Measurements from ENCODE around the gene RBBP8NL.

The RBBP8NL gene

DNA sequence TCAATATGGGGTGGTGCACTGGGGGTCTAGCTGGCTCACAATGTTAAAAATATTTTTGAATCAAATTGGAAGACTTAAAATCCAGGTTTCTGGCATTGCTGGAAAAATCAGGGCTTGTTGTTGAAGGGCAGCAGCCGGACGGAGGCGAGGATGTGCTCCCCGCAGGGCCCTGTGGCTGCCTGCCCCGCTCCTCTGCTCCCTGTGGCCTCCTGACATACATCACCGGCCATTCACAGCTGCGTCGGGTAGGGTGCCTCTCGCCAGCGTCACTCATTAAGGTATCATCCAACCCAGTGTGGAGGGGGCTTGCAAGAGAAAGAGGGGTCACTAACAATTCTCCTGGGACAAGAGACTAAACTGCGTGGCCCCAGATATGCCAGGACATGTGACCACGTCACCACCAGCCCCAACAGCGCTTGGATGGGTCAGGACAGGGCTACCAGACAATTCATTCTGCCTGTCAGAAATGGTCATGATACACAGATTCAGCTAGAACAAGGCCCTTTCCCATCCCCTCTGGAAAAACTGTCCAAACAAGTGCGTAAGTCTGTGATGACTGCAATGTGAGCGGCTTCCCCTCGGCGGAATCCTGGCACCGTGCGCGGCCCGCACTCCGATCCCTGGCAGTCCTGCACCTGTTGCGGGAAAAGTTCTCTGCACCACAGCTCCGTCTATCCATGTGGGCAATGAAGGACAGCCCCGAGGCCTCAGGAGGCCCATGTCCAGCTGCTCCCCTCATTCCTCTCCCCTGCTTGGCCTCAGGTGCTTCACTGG, 36.5 kb upstream of the RBBP8NL start:
- H2AFZ ChIP-seq (ENCODE audit: low read depth, low read length, severe bottlenecking): no peak overlapping the region
- H3K4me3 ChIP-seq (ENCODE audit: insufficient read depth, low read length, poor library complexity, severe bottlenecking): no peak overlapping the region
- no peaks in the 10 kb centered on the region for H3K79me2 ChIP-seq (ENCODE audit: insufficient read depth, low read length)
- no peaks in the 10 kb centered on the region for H3K27me3 ChIP-seq (ENCODE audit: low read length)
- H3K4me2 ChIP-seq (ENCODE audit: low read depth, low read length, poor library complexity, severe bottlenecking): no peak overlapping the region
- no peaks in the 10 kb centered on the region for H3K9me3 ChIP-seq (ENCODE audit: insufficient read depth, low read length)
- H3K9me2 ChIP-seq (replicated peaks; ENCODE audit: insufficient read depth, low read length): no peaks in the 10 kb centered on the region
- no peak for TF ChIP-seq EZH2phosphoT487 (conservative IDR thresholded peaks at IDR 0.05; ENCODE audit: low read length)
- TF ChIP-seq, protein P1, sequence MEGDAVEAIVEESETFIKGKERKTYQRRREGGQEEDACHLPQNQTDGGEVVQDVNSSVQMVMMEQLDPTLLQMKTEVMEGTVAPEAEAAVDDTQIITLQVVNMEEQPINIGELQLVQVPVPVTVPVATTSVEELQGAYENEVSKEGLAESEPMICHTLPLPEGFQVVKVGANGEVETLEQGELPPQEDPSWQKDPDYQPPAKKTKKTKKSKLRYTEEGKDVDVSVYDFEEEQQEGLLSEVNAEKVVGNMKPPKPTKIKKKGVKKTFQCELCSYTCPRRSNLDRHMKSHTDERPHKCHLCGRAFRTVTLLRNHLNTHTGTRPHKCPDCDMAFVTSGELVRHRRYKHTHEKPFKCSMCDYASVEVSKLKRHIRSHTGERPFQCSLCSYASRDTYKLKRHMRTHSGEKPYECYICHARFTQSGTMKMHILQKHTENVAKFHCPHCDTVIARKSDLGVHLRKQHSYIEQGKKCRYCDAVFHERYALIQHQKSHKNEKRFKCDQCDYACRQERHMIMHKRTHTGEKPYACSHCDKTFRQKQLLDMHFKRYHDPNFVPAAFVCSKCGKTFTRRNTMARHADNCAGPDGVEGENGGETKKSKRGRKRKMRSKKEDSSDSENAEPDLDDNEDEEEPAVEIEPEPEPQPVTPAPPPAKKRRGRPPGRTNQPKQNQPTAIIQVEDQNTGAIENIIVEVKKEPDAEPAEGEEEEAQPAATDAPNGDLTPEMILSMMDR (IDR thresholded peaks at IDR 0.05; ENCODE audit: insufficient read depth, low read length, poor library complexity, severe bottlenecking): no peak
- no peaks in the 10 kb centered on the region for H4K20me1 ChIP-seq (ENCODE audit: low read depth, low read length)
- no peak overlapping the region for H3K9ac ChIP-seq (ENCODE audit: low read length)
- H3K27ac ChIP-seq (ENCODE audit: low read depth, low read length): no peak overlapping the region
- no peaks in the 10 kb centered on the region for H3K36me3 ChIP-seq (ENCODE audit: low read length)
- H3F3A ChIP-seq (ENCODE audit: insufficient read depth): no peaks in the 10 kb centered on the region

DNA sequence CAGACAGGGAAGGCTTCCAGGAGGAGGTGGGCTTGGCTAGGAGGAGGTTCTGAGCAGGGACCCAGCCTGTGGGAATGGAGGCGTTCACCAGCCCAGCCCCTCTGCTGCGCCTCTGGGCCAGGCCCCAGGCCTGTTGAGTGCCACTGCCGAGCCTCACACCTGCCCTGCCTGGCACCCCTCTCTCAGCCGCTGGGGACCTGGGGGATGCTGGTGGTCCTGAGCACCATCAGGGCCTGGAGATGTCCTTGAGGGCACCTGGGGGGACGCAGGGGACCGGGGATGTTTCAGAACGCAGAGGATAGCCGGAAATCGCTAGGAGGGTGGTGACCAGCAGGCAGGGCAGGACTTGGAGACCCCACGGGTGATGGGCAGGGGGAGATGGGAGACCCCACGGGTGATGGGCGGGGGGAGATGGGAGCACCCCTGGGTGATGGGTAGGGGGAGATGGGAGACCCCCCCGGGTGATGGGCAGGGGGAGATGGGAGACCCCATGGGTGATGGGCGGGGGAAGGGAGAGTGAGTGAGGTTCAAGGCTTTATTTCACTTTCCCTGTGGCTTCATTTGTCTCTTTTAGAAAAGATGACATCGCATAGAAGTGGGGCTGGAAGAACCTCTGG, 35.7 kb upstream of the RBBP8NL start:
- Histone ChIP-seq H3K9ac (ENCODE audit: low read length) (no peak overlapping the region), H2AFZ (ENCODE audit: low read depth, low read length, severe bottlenecking) (no peak overlapping the region), H3F3A (ENCODE audit: insufficient read depth) (no peaks in the 10 kb centered on the region), H4K20me1 (ENCODE audit: low read depth, low read length) (no peaks in the 10 kb centered on the region), H3K4me3 (ENCODE audit: insufficient read depth, low read length, poor library complexity, severe bottlenecking) (no peak overlapping the region), H3K9me3 (ENCODE audit: insufficient read depth, low read length) (no peaks in the 10 kb centered on the region), H3K4me2 (ENCODE audit: low read depth, low read length, poor library complexity, severe bottlenecking) (no peak overlapping the region), H3K9me2 (replicated peaks; ENCODE audit: insufficient read depth, low read length) (no peaks in the 10 kb centered on the region), H3K27me3 (ENCODE audit: low read length) (no peaks in the 10 kb centered on the region), H3K36me3 (ENCODE audit: low read length) (no peaks in the 10 kb centered on the region), H3K79me2 (ENCODE audit: insufficient read depth, low read length) (no peaks in the 10 kb centered on the region), H3K27ac (ENCODE audit: low read depth, low read length) (no peak overlapping the region)
- TF ChIP-seq, protein P1 (IDR thresholded peaks at IDR 0.05; ENCODE audit: insufficient read depth, low read length, poor library complexity, severe bottlenecking): no peak
- no peak for TF ChIP-seq EZH2phosphoT487 (conservative IDR thresholded peaks at IDR 0.05; ENCODE audit: low read length)

DNA sequence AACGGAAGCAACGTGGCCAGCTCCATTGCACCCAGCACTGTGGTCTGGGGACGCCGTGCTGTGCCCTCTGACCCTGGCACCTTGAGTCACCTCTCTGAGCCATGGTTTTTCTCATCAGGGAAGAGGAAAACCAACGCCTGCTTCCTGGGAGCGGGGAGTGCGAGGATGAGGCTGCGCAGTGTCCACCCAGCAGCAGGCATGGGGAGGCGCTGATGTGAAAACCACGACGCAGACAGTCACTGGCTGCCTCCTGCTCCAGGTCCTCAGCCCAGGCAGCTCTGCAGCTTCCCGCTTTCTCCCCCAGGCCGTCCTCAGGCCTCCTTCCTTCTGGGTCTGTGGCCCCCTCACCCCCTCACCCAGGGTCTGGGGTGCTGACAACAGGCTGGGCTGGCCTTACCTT, 34.5 kb upstream of the RBBP8NL start:
- Histone ChIP-seq H3K36me3 (ENCODE audit: low read length) (no peaks in the 10 kb centered on the region), H2AFZ (ENCODE audit: low read depth, low read length, severe bottlenecking) (no peak overlapping the region), H3K27ac (ENCODE audit: low read depth, low read length) (no peak overlapping the region), H3K9me2 (replicated peaks; ENCODE audit: insufficient read depth, low read length) (no peaks in the 10 kb centered on the region), H3K4me3 (ENCODE audit: insufficient read depth, low read length, poor library complexity, severe bottlenecking) (no peak overlapping the region), H3F3A (ENCODE audit: insufficient read depth) (no peaks in the 10 kb centered on the region), H3K9me3 (ENCODE audit: insufficient read depth, low read length) (no peaks in the 10 kb centered on the region), H3K9ac (ENCODE audit: low read length) (no peak overlapping the region), H3K79me2 (ENCODE audit: insufficient read depth, low read length) (no peaks in the 10 kb centered on the region), H3K27me3 (ENCODE audit: low read length) (no peaks in the 10 kb centered on the region), H3K4me2 (ENCODE audit: low read depth, low read length, poor library complexity, severe bottlenecking) (no peak overlapping the region), H4K20me1 (ENCODE audit: low read depth, low read length) (no peaks in the 10 kb centered on the region)
- TF ChIP-seq, protein P1 (IDR thresholded peaks at IDR 0.05; ENCODE audit: insufficient read depth, low read length, poor library complexity, severe bottlenecking): no peak
- TF ChIP-seq EZH2phosphoT487 (conservative IDR thresholded peaks at IDR 0.05; ENCODE audit: low read length): no peak
